Loucy (cell line): ENCODE data around the gene MANEAL.

ENCODE experiments used
- H2AFZ ChIP-seq: fragments of 200-600 bp; sonication (generic); 2 replicates; pipeline ENCODE4 v1.6.0; 2016; ENCODE audit warnings: antibody characterized with exemption, mild to moderate bottlenecking, low read length, moderate library complexity
- H3F3A ChIP-seq: fragments of 200-600 bp; 2 replicates; pipeline ENCODE4 v1.6.0; 2016; ENCODE audit warnings: antibody characterized with exemption, low read depth, mild to moderate bottlenecking
- H3K27me3 ChIP-seq: fragments of 200-600 bp; sonication (generic); 2 replicates; pipeline ENCODE4 v1.6.1; 2014; ENCODE audit warnings: low read length, mild to moderate bottlenecking; ENCODE audit not compliant: insufficient read depth, poor library complexity, severe bottlenecking
- H3K36me3 ChIP-seq: fragments of 200-600 bp; sonication (generic); 2 replicates; pipeline ENCODE4 v1.6.1; 2016; ENCODE audit warnings: low read length; ENCODE audit not compliant: insufficient read depth
- H3K4me1 ChIP-seq: fragments of 200-600 bp; sonication (generic); 2 replicates; pipeline ENCODE4 v1.5.1; 2014; ENCODE audit warnings: low read length, mild to moderate bottlenecking; ENCODE audit not compliant: insufficient read depth, poor library complexity, severe bottlenecking
- H3K4me2 ChIP-seq: fragments of 200-600 bp; sonication (generic); 2 replicates; pipeline ENCODE4 v1.6.0; 2014; ENCODE audit warnings: antibody characterized with exemption, low read length, low read depth, mild to moderate bottlenecking; ENCODE audit not compliant: poor library complexity, severe bottlenecking
- H3K4me3 ChIP-seq: fragments of 200-600 bp; sonication (generic); 2 replicates; pipeline ENCODE4 v1.5.1; 2014; ENCODE audit warnings: low read length, mild to moderate bottlenecking, mixed read lengths; ENCODE audit not compliant: poor library complexity, severe bottlenecking
- H3K79me2 ChIP-seq: fragments of 200-600 bp; sonication (generic); 2 replicates; pipeline ENCODE4 v1.6.1; 2014; ENCODE audit warnings: low read length; ENCODE audit not compliant: insufficient read depth
- H3K9ac ChIP-seq: fragments of 200-600 bp; sonication (generic); 2 replicates; pipeline ENCODE4 v1.6.0; 2014; ENCODE audit warnings: mild to moderate bottlenecking, low read depth, low read length, moderate library complexity; ENCODE audit not compliant: poor library complexity, severe bottlenecking
- H3K9me2 ChIP-seq: fragments of 200-600 bp; sonication (generic); replicated peaks from 2 replicates; pipeline ENCODE4 v1.6.1; 2016; ENCODE audit warnings: low read depth, low read length, mixed read lengths
- H3K9me3 ChIP-seq: fragments of 200-600 bp; sonication (generic); 2 replicates; pipeline ENCODE4 v1.6.1; 2014; ENCODE audit warnings: mild to moderate bottlenecking, antibody characterized with exemption, low read length, low read depth; ENCODE audit not compliant: insufficient read depth
- H4K20me1 ChIP-seq: fragments of 200-600 bp; sonication (generic); 2 replicates; pipeline ENCODE4 v1.6.0; 2014; ENCODE audit warnings: antibody characterized with exemption, low read length, mild to moderate bottlenecking; ENCODE audit not compliant: insufficient read depth, poor library complexity, severe bottlenecking
- EZH2phosphoT487 ChIP-seq: fragments of 200-600 bp; IDR thresholded peaks from 2 replicates; pipeline ENCODE4 v1.6.1; 2018; ENCODE audit warnings: antibody characterized with exemption, mild to moderate bottlenecking, moderate library complexity, borderline replicate concordance
- TF ChIP-seq, protein P1 (sequence below): fragments of 200-600 bp; sonication (generic); conservative IDR thresholded peaks from 2 replicates; pipeline ENCODE4 v1.5.1; 2014; ENCODE audit warnings: mild to moderate bottlenecking, antibody characterized with exemption, low read length

The MANEAL gene

GRCh38 chr1:37814252-37814651, 20.6 kb downstream of the MANEAL start:
- Histone ChIP-seq H3K27me3 (no peaks in the 10 kb centered on the region), H3F3A (no peaks in the 10 kb centered on the region), H3K9me3 (no peaks in the 10 kb centered on the region), H3K9me2 (no peaks in the 10 kb centered on the region), H3K9ac (no peak overlapping the region), H3K4me2 (no peak overlapping the region), H3K36me3 (peaks cover 26% of the 10 kb centered on the region; the same call in 1 of the 2 replicates), H4K20me1 (no peaks in the 10 kb centered on the region), H2AFZ (no peak overlapping the region), H3K79me2 (peaks cover 1% of the 10 kb centered on the region; the same call in 1 of the 2 replicates), H3K4me1 (peaks cover 1% of the 10 kb centered on the region), H3K4me3 (no peak overlapping the region)
- TF ChIP-seq, protein P1, sequence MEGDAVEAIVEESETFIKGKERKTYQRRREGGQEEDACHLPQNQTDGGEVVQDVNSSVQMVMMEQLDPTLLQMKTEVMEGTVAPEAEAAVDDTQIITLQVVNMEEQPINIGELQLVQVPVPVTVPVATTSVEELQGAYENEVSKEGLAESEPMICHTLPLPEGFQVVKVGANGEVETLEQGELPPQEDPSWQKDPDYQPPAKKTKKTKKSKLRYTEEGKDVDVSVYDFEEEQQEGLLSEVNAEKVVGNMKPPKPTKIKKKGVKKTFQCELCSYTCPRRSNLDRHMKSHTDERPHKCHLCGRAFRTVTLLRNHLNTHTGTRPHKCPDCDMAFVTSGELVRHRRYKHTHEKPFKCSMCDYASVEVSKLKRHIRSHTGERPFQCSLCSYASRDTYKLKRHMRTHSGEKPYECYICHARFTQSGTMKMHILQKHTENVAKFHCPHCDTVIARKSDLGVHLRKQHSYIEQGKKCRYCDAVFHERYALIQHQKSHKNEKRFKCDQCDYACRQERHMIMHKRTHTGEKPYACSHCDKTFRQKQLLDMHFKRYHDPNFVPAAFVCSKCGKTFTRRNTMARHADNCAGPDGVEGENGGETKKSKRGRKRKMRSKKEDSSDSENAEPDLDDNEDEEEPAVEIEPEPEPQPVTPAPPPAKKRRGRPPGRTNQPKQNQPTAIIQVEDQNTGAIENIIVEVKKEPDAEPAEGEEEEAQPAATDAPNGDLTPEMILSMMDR, result no peak
- TF ChIP-seq EZH2phosphoT487, result no peak

GRCh38 chr1:37817481-37817880, 23.8 kb downstream of the MANEAL start:
- Histone ChIP-seq H3K79me2 (no peaks in the 10 kb centered on the region), H3K9me3 (no peaks in the 10 kb centered on the region), H3K9ac (no peak overlapping the region), H4K20me1 (no peaks in the 10 kb centered on the region), H3K4me3 (no peak overlapping the region), H3K4me1 (no peaks in the 10 kb centered on the region), H3K27me3 (no peaks in the 10 kb centered on the region), H3K9me2 (no peaks in the 10 kb centered on the region), H2AFZ (no peak overlapping the region), H3K4me2 (no peak overlapping the region), H3K36me3 (peaks cover 50% of the 10 kb centered on the region; the same call in 1 of the 2 replicates), H3F3A (no peaks in the 10 kb centered on the region)
- TF ChIP-seq EZH2phosphoT487, result no peak
- TF ChIP-seq, protein P1, result no peak; the same call in 1 of the 2 replicates

DNA sequence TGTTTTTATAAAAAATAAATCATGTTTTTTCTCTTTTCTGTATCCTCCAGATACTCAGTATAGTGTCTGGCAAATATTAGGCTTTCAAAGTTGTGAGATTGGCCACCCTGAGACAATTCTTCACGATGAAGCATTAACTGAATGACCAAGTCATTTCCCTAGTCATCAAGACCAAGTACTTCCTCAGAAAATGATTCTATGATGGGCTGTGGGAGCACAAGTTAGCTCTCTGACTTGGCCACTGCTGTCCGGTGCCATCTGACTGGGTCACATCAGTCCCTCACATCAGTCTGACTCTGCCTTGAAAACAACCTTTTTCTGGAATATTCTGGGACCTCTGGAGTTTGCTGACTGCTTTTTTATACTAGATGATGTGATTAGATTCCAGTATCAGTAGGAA, 27.8 kb downstream of the MANEAL start:
- Histone ChIP-seq H3K9ac (no peak overlapping the region), H3K27me3 (no peaks in the 10 kb centered on the region), H3K4me3 (no peak overlapping the region), H3K4me1 (no peaks in the 10 kb centered on the region), H3K4me2 (no peak overlapping the region), H3K79me2 (no peaks in the 10 kb centered on the region), H3K36me3 (peaks cover 58% of the 10 kb centered on the region; the same call in 1 of the 2 replicates), H3F3A (no peaks in the 10 kb centered on the region), H4K20me1 (no peaks in the 10 kb centered on the region), H3K9me3 (no peaks in the 10 kb centered on the region), H3K9me2 (no peaks in the 10 kb centered on the region), H2AFZ (no peak overlapping the region)
- no peak for TF ChIP-seq EZH2phosphoT487
- TF ChIP-seq, protein P1, result no peak
